ENCODE measurements around the gene TBC1D8. TPM values are rescaled to one million over a fixed set of nuclear protein-coding genes. Genes with fewer than 3 reads are reported as not detected.

TBC1D8 gene
- total RNA-seq, 2 experiments from 2014 or later, result 1.0 to 1.8 TPM

- H3K36me3 Mint-ChIP-seq (ENCODE audit: low read depth), result no peaks in the 10 kb centered on the region
- H3K27me3 ChIP-seq (ENCODE audit: control insufficient read depth in 1 of 2, insufficient read depth in 2 of 2, low read length in 2 of 2), result no peaks in the 10 kb centered on the region
- peak in 9 of 14 experiments; percentile 16 to 38 (median 22) for DNase-seq
- no peak for TF ChIP-seq CTCF (IDR thresholded peaks at IDR 0.05)
- intact Hi-C loops (cut with DNase I, micrococcal nuclease), result no loop called here
- ChIA-PET POLR2A (no interaction called here), CTCF (no interaction called here)
- no peaks in the 10 kb centered on the region for H3K9me3 ChIP-seq (ENCODE audit: control insufficient read depth in 1 of 2, insufficient read depth in 1 of 2, low read length in 2 of 2)
- no peaks in the 10 kb centered on the region for H3K27me3 Mint-ChIP-seq
- peaks cover 8% of the 10 kb centered on the region for H3K4me1 Mint-ChIP-seq (ENCODE audit: low read depth)
- H3K4me3 ChIP-seq (ENCODE audit: low read length), result no peak overlapping the region
- no peaks in the 10 kb centered on the region for H3K36me3 ChIP-seq (ENCODE audit: insufficient read depth, low read length)
- no peaks in the 10 kb centered on the region for H3K9me3 Mint-ChIP-seq
- no peak overlapping the region for H3K27ac ChIP-seq (ENCODE audit: low read depth in 1 of 2, low read length in 2 of 2)
- no peak overlapping the region for H3K4me3 Mint-ChIP-seq
- H3K4me1 ChIP-seq (ENCODE audit: insufficient read depth, low read length), result peaks cover 8% of the 10 kb centered on the region
- peak; percentile 77 for ATAC-seq (ENCODE audit: poor library complexity)
- peak overlapping the region; percentile 43 for H3K27ac Mint-ChIP-seq
These were observed 187.0 kb downstream of the TBC1D8 start for GRCh38 chr2:100964222-100964621.

GRCh38 chr2:100963026-100963375 is 188.2 kb downstream of the TBC1D8 start:
- Mint-ChIP-seq H3K9me3 (no peaks in the 10 kb centered on the region), H3K36me3 (ENCODE audit: low read depth) (no peaks in the 10 kb centered on the region), H3K4me3 (no peak overlapping the region), H3K27me3 (no peaks in the 10 kb centered on the region), H3K27ac (no peak overlapping the region), H3K4me1 (ENCODE audit: low read depth) (peaks cover 8% of the 10 kb centered on the region)
- DNase-seq (no peak), ATAC-seq (ENCODE audit: poor library complexity) (no peak)
- no peak for TF ChIP-seq CTCF (IDR thresholded peaks at IDR 0.05)
- POLR2A ChIA-PET, result no interaction called here
- Histone ChIP-seq H3K4me1 (ENCODE audit: insufficient read depth, low read length) (peaks cover 8% of the 10 kb centered on the region), H3K9me3 (ENCODE audit: control insufficient read depth in 1 of 2, insufficient read depth in 1 of 2, low read length in 2 of 2) (no peaks in the 10 kb centered on the region), H3K27ac (ENCODE audit: low read depth in 1 of 2, low read length in 2 of 2) (no peak overlapping the region), H3K36me3 (ENCODE audit: insufficient read depth, low read length) (no peaks in the 10 kb centered on the region), H3K27me3 (ENCODE audit: control insufficient read depth in 1 of 2, insufficient read depth in 2 of 2, low read length in 2 of 2) (no peaks in the 10 kb centered on the region), H3K4me3 (ENCODE audit: low read length) (no peak overlapping the region)
- intact Hi-C loops (cut with DNase I, micrococcal nuclease), result no loop called here
- CTCF ChIA-PET, result no interaction called here

GRCh38 chr2:100962366-100963025 is 188.7 kb downstream of the TBC1D8 start:
- Mint-ChIP-seq H3K27me3 (no peaks in the 10 kb centered on the region), H3K27ac (no peak overlapping the region), H3K4me1 (ENCODE audit: low read depth) (peaks cover 8% of the 10 kb centered on the region), H3K4me3 (no peak overlapping the region), H3K9me3 (no peaks in the 10 kb centered on the region), H3K36me3 (ENCODE audit: low read depth) (no peaks in the 10 kb centered on the region)
- no peaks in the 10 kb centered on the region for H3K9me3 ChIP-seq (ENCODE audit: control insufficient read depth in 1 of 2, insufficient read depth in 1 of 2, low read length in 2 of 2)
- ChIA-PET CTCF (no interaction called here), POLR2A (no interaction called here)
- H3K4me3 ChIP-seq (ENCODE audit: low read length), result no peak overlapping the region
- DNase-seq (no peak), ATAC-seq (ENCODE audit: poor library complexity) (no peak)
- peaks cover 8% of the 10 kb centered on the region for H3K4me1 ChIP-seq (ENCODE audit: insufficient read depth, low read length)
- intact Hi-C loops (cut with DNase I, micrococcal nuclease), result no loop called here
- no peaks in the 10 kb centered on the region for H3K27me3 ChIP-seq (ENCODE audit: control insufficient read depth in 1 of 2, insufficient read depth in 2 of 2, low read length in 2 of 2)
- no peaks in the 10 kb centered on the region for H3K36me3 ChIP-seq (ENCODE audit: insufficient read depth, low read length)
- no peak overlapping the region for H3K27ac ChIP-seq (ENCODE audit: low read depth in 1 of 2, low read length in 2 of 2)
- TF ChIP-seq CTCF (IDR thresholded peaks at IDR 0.05), result no peak
